GM23338 (cell line): ENCODE results near the gene ZBTB46.
"Not testable (repeated sequence)": the region's sequence is repeated elsewhere in the genome, so short reads cannot be mapped to it uniquely, and the experiment has no call there.

Experiments
- CREB1 ChIP-seq: fragments of 250-450 bp; sonication (Bioruptor Pico); IDR thresholded peaks from 2 replicates; pipeline ENCODE4 v1.5.0; 2020; ENCODE audit warnings: low read depth, mild to moderate bottlenecking, moderate library complexity
- EZH2 ChIP-seq: fragments of 200-600 bp; sonication (generic); IDR thresholded peaks from one replicate; pipeline ENCODE4 v1.8.0; 2017; ENCODE audit warnings: antibody characterized with exemption, mild to moderate bottlenecking, low read depth; ENCODE audit not compliant: unreplicated experiment
- EZH2phosphoT487 ChIP-seq: fragments of 200-600 bp; sonication (generic); IDR thresholded peaks from one replicate; pipeline ENCODE4 v1.8.1; 2018; ENCODE audit warnings: antibody characterized with exemption; ENCODE audit not compliant: unreplicated experiment
- JUNB ChIP-seq: IDR thresholded peaks from one replicate; pipeline ENCODE4 v1.6.1; 2016; ENCODE audit warnings: antibody characterized with exemption; ENCODE audit not compliant: unreplicated experiment
- NANOG ChIP-seq: IDR thresholded peaks from 2 replicates; pipeline ENCODE4 v1.6.1; 2016; ENCODE audit warnings: antibody characterized with exemption, borderline replicate concordance
- POLR2AphosphoS5 ChIP-seq: IDR thresholded peaks from 2 replicates; pipeline ENCODE4 v1.6.1; 2016; ENCODE audit warnings: antibody characterized with exemption, low read depth
- STAT1 ChIP-seq: IDR thresholded peaks from one replicate; pipeline ENCODE4 v1.6.1; 2016; ENCODE audit warnings: antibody characterized with exemption; ENCODE audit not compliant: unreplicated experiment
- ZNF114 ChIP-seq: fragments of 250-450 bp; sonication (Bioruptor Pico); IDR thresholded peaks from 2 replicates; pipeline ENCODE4 v1.5.0; 2020; ENCODE audit warnings: mild to moderate bottlenecking, moderate library complexity
- ZNF462 ChIP-seq: fragments of 250-450 bp; sonication (Bioruptor Pico); IDR thresholded peaks from 2 replicates; pipeline ENCODE4 v1.5.0; 2020; ENCODE audit warnings: mild to moderate bottlenecking, moderate library complexity
- TF ChIP-seq, protein P1 (sequence below), 2 experiments: fragments of 200-600 bp in 1 of 2; sonication (generic) in 1 of 2; conservative IDR thresholded peaks; 2 replicates each; pipeline versions ENCODE4 v1.5.1 to v1.6.1; 2016 to 2017; ENCODE audit warnings: antibody characterized with exemption in 2 of 2, low read depth in 2 of 2, mild to moderate bottlenecking in 2 of 2, moderate library complexity in 1 of 2
- TF ChIP-seq, protein P2 (sequence below): IDR thresholded peaks from one replicate; pipeline ENCODE4 v1.6.1; 2018; ENCODE audit warnings: antibody characterized with exemption; ENCODE audit not compliant: unreplicated experiment

DNA sequence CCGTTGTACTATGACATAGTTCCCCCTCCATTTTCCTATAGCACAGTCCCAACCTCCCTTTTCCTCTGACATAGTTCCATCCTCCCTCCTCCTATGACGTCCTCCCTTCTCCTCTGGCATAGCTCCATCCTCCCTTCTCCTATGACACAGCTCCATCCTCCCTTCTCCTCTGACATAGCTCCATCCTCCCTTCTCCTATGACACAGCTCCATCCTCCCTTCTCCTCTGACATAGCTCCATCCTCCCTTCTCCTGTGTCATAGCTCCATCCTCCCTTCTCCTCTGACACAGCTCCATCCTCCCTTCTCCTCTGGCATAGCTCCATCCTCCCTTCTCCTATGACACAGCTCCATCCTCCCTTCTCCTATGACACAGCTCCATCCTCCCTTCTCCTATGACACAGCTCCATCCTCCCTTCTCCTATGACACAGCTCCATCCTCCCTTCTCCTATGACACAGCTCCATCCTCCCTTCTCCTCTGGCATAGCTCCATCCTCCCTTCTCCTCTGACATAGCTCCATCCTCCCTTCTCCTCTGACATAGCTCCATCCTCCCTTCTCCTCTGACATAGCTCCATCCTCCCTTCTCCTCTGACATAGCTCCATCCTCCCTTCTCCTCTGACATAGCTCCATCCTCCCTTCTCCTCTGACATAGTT, 108.0 kb downstream of the ZBTB46 start:
- TF ChIP-seq, protein P1, sequence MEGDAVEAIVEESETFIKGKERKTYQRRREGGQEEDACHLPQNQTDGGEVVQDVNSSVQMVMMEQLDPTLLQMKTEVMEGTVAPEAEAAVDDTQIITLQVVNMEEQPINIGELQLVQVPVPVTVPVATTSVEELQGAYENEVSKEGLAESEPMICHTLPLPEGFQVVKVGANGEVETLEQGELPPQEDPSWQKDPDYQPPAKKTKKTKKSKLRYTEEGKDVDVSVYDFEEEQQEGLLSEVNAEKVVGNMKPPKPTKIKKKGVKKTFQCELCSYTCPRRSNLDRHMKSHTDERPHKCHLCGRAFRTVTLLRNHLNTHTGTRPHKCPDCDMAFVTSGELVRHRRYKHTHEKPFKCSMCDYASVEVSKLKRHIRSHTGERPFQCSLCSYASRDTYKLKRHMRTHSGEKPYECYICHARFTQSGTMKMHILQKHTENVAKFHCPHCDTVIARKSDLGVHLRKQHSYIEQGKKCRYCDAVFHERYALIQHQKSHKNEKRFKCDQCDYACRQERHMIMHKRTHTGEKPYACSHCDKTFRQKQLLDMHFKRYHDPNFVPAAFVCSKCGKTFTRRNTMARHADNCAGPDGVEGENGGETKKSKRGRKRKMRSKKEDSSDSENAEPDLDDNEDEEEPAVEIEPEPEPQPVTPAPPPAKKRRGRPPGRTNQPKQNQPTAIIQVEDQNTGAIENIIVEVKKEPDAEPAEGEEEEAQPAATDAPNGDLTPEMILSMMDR (conservative IDR thresholded peaks at IDR 0.05; ENCODE audit: low read depth in 2 of 2): not testable (repeated sequence)
- not testable (repeated sequence) for TF ChIP-seq POLR2AphosphoS5; EZH2; EZH2phosphoT487; CREB1 (CRISPR knock-in tag); ZNF114 (CRISPR knock-in tag); JUNB; ZNF462 (CRISPR knock-in tag); STAT1; NANOG
- TF ChIP-seq, protein P2, sequence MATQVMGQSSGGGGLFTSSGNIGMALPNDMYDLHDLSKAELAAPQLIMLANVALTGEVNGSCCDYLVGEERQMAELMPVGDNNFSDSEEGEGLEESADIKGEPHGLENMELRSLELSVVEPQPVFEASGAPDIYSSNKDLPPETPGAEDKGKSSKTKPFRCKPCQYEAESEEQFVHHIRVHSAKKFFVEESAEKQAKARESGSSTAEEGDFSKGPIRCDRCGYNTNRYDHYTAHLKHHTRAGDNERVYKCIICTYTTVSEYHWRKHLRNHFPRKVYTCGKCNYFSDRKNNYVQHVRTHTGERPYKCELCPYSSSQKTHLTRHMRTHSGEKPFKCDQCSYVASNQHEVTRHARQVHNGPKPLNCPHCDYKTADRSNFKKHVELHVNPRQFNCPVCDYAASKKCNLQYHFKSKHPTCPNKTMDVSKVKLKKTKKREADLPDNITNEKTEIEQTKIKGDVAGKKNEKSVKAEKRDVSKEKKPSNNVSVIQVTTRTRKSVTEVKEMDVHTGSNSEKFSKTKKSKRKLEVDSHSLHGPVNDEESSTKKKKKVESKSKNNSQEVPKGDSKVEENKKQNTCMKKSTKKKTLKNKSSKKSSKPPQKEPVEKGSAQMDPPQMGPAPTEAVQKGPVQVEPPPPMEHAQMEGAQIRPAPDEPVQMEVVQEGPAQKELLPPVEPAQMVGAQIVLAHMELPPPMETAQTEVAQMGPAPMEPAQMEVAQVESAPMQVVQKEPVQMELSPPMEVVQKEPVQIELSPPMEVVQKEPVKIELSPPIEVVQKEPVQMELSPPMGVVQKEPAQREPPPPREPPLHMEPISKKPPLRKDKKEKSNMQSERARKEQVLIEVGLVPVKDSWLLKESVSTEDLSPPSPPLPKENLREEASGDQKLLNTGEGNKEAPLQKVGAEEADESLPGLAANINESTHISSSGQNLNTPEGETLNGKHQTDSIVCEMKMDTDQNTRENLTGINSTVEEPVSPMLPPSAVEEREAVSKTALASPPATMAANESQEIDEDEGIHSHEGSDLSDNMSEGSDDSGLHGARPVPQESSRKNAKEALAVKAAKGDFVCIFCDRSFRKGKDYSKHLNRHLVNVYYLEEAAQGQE: not testable (repeated sequence)
